ENCODE measurements around the gene ERCC4.

GRCh38 chr16:13988038-13988437, 68.1 kb downstream of the ERCC4 start:
- TF ChIP-seq POLR2AphosphoS5 (IDR thresholded peaks at IDR 0.05; ENCODE audit: low read depth, low read length): no peak
- TF ChIP-seq TAF1 (IDR thresholded peaks at IDR 0.05; ENCODE audit: borderline replicate concordance, insufficient read depth, low read length): no peak
- TF ChIP-seq REST (IDR thresholded peaks at IDR 0.05; ENCODE audit: insufficient read depth in 1 of 2, low read depth in 2 of 2, low read length in 2 of 2): no peak
- TF ChIP-seq SIN3A (IDR thresholded peaks at IDR 0.05; ENCODE audit: borderline replicate concordance, insufficient read depth, low read length): no peak
- no peak for TF ChIP-seq FOXP2 (optimal IDR thresholded peaks at IDR 0.05; ENCODE audit: borderline replicate concordance, extremely low read depth, extremely low read length, insufficient read depth)

All from PFSK-1 (cell line).